GM19452 (cell line): ENCODE measurements around the gene LRRD1.
A peak's percentile ranks its signal among the peaks of the same experiment; 100 is the strongest.
"Not testable (repeated sequence)": the region's sequence is repeated elsewhere in the genome, so short reads cannot be mapped to it uniquely, and the experiment has no call there.

Experiments
- ATAC-seq: cut with Tn5 transposase; IDR thresholded peaks from one replicate; pipeline ENCODE4 v1.9.1; 2021; ENCODE audit not compliant: unreplicated experiment

The LRRD1 gene

GRCh38 chr7:92178928-92179924 is at the start of gene LRRD1:
Gene LRRD1 (minus strand): TSS chr7:92179142. CDS start chr7:92165202, 13,940 bp downstream.
- peak; percentile 100 for ATAC-seq

GRCh38 chr7:92228742-92229141 is 49.8 kb upstream of the LRRD1 start:
- ATAC-seq = no peak

- ATAC-seq = no peak
Measured at GRCh38 chr7:92228100-92228499, 49.2 kb upstream of the LRRD1 start.

- no peak for ATAC-seq
Measured at GRCh38 chr7:92226981-92227380, 48.0 kb upstream of the LRRD1 start.

- ATAC-seq = no peak
Measured at GRCh38 chr7:92221766-92222165, 42.8 kb upstream of the LRRD1 start.

- no peak for ATAC-seq
Measured at GRCh38 chr7:92206672-92207071, 27.7 kb upstream of the LRRD1 start.

GRCh38 chr7:92205987-92206386 is 27.0 kb upstream of the LRRD1 start:
- no peak for ATAC-seq

GRCh38 chr7:92200791-92201190 is 21.8 kb upstream of the LRRD1 start:
- no peak for ATAC-seq

- no peak for ATAC-seq
Measured at GRCh38 chr7:92192326-92192725, 13.4 kb upstream of the LRRD1 start.

- ATAC-seq = not testable (repeated sequence)
Measured at GRCh38 chr7:92189246-92189645, 10.3 kb upstream of the LRRD1 start.

GRCh38 chr7:92184294-92184693 is 5.4 kb upstream of the LRRD1 start:
- ATAC-seq = not testable (repeated sequence)

GRCh38 chr7:92177362-92177761 is 1.6 kb downstream of the LRRD1 start:
- no peak for ATAC-seq

GRCh38 chr7:92169529-92169928 is 9.4 kb downstream of the LRRD1 start:
- not testable (repeated sequence) for ATAC-seq

GRCh38 chr7:92161271-92161670 is 17.7 kb downstream of the LRRD1 start:
- no peak for ATAC-seq

GRCh38 chr7:92158660-92159575 is 20.0 kb downstream of the LRRD1 start:
- ATAC-seq = peak; percentile 83

- no peak for ATAC-seq
Measured at GRCh38 chr7:92156990-92157389, 22.0 kb downstream of the LRRD1 start.

GRCh38 chr7:92155108-92155739 is 23.7 kb downstream of the LRRD1 start:
- ATAC-seq = no peak

- no peak for ATAC-seq
Measured at GRCh38 chr7:92150450-92151017, 28.4 kb downstream of the LRRD1 start.

GRCh38 chr7:92149736-92150239 is 29.2 kb downstream of the LRRD1 start:
- no peak for ATAC-seq

- not testable (repeated sequence) for ATAC-seq
Measured at GRCh38 chr7:92143192-92143880, 35.6 kb downstream of the LRRD1 start.
